A549 (cell line): ENCODE measurements around the gene GATA6. TPM values are rescaled to one million over a fixed set of nuclear protein-coding genes. Genes with fewer than 3 reads are reported as not detected.

Experiments used
- ATAC-seq, 2 experiments: fragments of 200-7000 bp in 1 of 2; fragments of >200 bp in 1 of 2; cut with Nextera tagmentation in 1 of 2; cut with Tn5 transposase in 1 of 2; 3 replicates each; pipeline versions ENCODE4 v1.8.0 to v1.9.1; 2018 to 2020; ENCODE audit warnings: mild to moderate bottlenecking in 1 of 2, moderate library complexity in 1 of 2
- CTCF ChIA-PET: fragments of 300-600 bp; sonication (Branson Sonifier 250); formaldehyde crosslinking; extraction: SDS; loops from one replicate; lab custom pipeline; 2021; ENCODE audit warnings: antibody characterized with exemption, inconsistent platforms; lab: Yijun Ruan, JAX
- POLR2A ChIA-PET: fragments of 350-600 bp; formaldehyde crosslinking; extraction: SDS; loops from one replicate; lab custom pipeline; 2021; ENCODE audit warnings: antibody characterized with exemption, inconsistent platforms; lab: Yijun Ruan, JAX
- DNase-seq, 2 experiments: peaks; one replicate each; pipeline versions ENCODE4 v3.0.0 to v3.0.0-alpha.2; 2011 to 2016; ENCODE audit warnings: low read depth in 1 of 2, low spot score in 1 of 2
- FAIRE-seq: peaks from 2 replicates; lab custom pipeline; 2011; peaks lifted over from hg19 to GRCh38; lab: Jason Lieb, UNC
- H3K27ac ChIP-seq, 2 experiments: fragments of >200 bp; sonication (Bioruptor Twin); formaldehyde crosslinking; 3 replicates each; pipeline ENCODE4 v1.5.1; 2016 to 2017
- H3K4me1 ChIP-seq: fragments of >200 bp; sonication (Bioruptor Twin); formaldehyde crosslinking; 3 replicates; pipeline ENCODE4 v1.6.1; 2016
- H3K4me2 ChIP-seq: fragments of >200 bp; sonication (Bioruptor Twin); formaldehyde crosslinking; 3 replicates; pipeline ENCODE4 v1.6.1; 2016
- H3K4me3 ChIP-seq: fragments of >200 bp; sonication (Bioruptor Twin); formaldehyde crosslinking; 3 replicates; pipeline ENCODE4 v1.5.1; 2016
- H3K9me3 ChIP-seq: fragments of >200 bp; sonication (Bioruptor Twin); formaldehyde crosslinking; 3 replicates; pipeline ENCODE4 v1.6.1; 2016
- BHLHE40 ChIP-seq: IDR thresholded peaks from 2 replicates; pipeline ENCODE4 v1.6.1; 2012; ENCODE audit warnings: low read depth, low read length, inconsistent platforms
- CEBPB ChIP-seq, 2 experiments: fragments of >200 bp in 1 of 2; sonication (Bioruptor Twin) in 1 of 2; formaldehyde crosslinking in 1 of 2; IDR thresholded peaks; 2 replicates each; pipeline ENCODE4 v1.6.1; 2012 to 2016
- FOSB ChIP-seq: fragments of 250-450 bp; sonication (Bioruptor Pico); IDR thresholded peaks from 2 replicates; pipeline ENCODE4 v1.5.0; 2020; ENCODE audit warnings: mild to moderate bottlenecking, moderate library complexity
- FOXS1 ChIP-seq: fragments of 250-450 bp; sonication (Bioruptor Pico); IDR thresholded peaks from 2 replicates; pipeline ENCODE4 v1.5.0; 2020; ENCODE audit warnings: mild to moderate bottlenecking, moderate library complexity
- HOXB13 ChIP-seq: fragments of 250-450 bp; sonication (Bioruptor Pico); IDR thresholded peaks from 2 replicates; pipeline ENCODE4 v1.5.0; 2020; ENCODE audit warnings: low read depth, mild to moderate bottlenecking, moderate library complexity
- JUN ChIP-seq, 2 experiments: fragments of >200 bp; sonication (Bioruptor Twin); formaldehyde crosslinking; IDR thresholded peaks; 2 replicates in 1 of 2; 3 replicates in 1 of 2; pipeline ENCODE4 v1.6.1; 2016 to 2017
- JUNB ChIP-seq: fragments of >200 bp; sonication (Bioruptor Twin); formaldehyde crosslinking; IDR thresholded peaks from 2 replicates; pipeline ENCODE4 v1.6.1; 2016
- MAFK ChIP-seq: fragments of 450-650 bp; IDR thresholded peaks from 2 replicates; pipeline ENCODE4 v1.6.1; 2014; ENCODE audit not compliant: partially characterized antibody
- NFE2L2 ChIP-seq: fragments of 150-350 bp; conservative IDR thresholded peaks from 2 replicates; pipeline ENCODE4 v1.6.1; 2014; ENCODE audit warnings: low read length
- NR3C1 ChIP-seq: fragments of >200 bp; sonication (Bioruptor Twin); formaldehyde crosslinking; IDR thresholded peaks from 3 replicates; pipeline ENCODE4 v1.6.1; 2017
- POLR2AphosphoS2 ChIP-seq: conservative IDR thresholded peaks from 2 replicates; pipeline ENCODE4 v1.6.1; 2012; ENCODE audit warnings: low read length, improper control_type of control experiment, inconsistent platforms
- RARB ChIP-seq: fragments of 250-450 bp; sonication (Bioruptor Pico); IDR thresholded peaks from 2 replicates; pipeline ENCODE4 v1.8.0; 2021; ENCODE audit warnings: mild to moderate bottlenecking, moderate library complexity
- RFX5 ChIP-seq: fragments of 450-650 bp; IDR thresholded peaks from 2 replicates; pipeline ENCODE4 v1.7.1; 2014; ENCODE audit warnings: antibody characterized with exemption, mild to moderate bottlenecking, moderate library complexity
- SMC3 ChIP-seq: fragments of >200 bp; sonication (Bioruptor Twin); formaldehyde crosslinking; IDR thresholded peaks from 3 replicates; pipeline ENCODE4 v1.6.1; 2018; ENCODE audit warnings: inconsistent platforms
- TP53 ChIP-seq: fragments of 250-450 bp; sonication (Bioruptor Pico); IDR thresholded peaks from 2 replicates; pipeline ENCODE4 v1.5.0; 2021; ENCODE audit warnings: mild to moderate bottlenecking, moderate library complexity
- ZFP36 ChIP-seq: fragments of 450-650 bp; IDR thresholded peaks from 2 replicates; pipeline ENCODE4 v1.6.1; 2014; ENCODE audit warnings: borderline replicate concordance; ENCODE audit not compliant: partially characterized antibody
- ZNF302 ChIP-seq: fragments of 250-450 bp; sonication (Bioruptor Pico); IDR thresholded peaks from 2 replicates; pipeline ENCODE4 v1.9.0; 2021; ENCODE audit warnings: inconsistent platforms, mild to moderate bottlenecking, moderate library complexity
- WGBS: methylation state at CpG from one replicate; pipeline ENCODE4 v1.1.6; 2017; ENCODE audit errors: missing lambda C conversion rate; 5-methylcytosine and 5-hydroxymethylcytosine counted together
- polyA plus RNA-seq, 4 experiments: library from polyadenylated mRNA; depleted of rRNA in 3 of 4; stranded (reverse); fragments of >200 nt; fragmentation: RNase III in 1 of 4; extraction: RNeasy Plus Mini Kit Qiagen cat#74134 plus additional on column Dnase treatment in 1 of 4; gene quantifications; 2 replicates in 3 of 4; 3 replicates in 1 of 4; pipeline ENCODE4 v1.2.3, GENCODE V29; 2011 to 2017
- TF ChIP-seq, protein P1 (sequence below): IDR thresholded peaks from 2 replicates; pipeline ENCODE4 v1.6.1; 2012
- TF ChIP-seq, protein P2 (sequence below): fragments of 450-650 bp; IDR thresholded peaks from 2 replicates; pipeline ENCODE4 v1.6.1; 2014; ENCODE audit warnings: antibody characterized with exemption
- TF ChIP-seq, protein P3 (sequence below): IDR thresholded peaks from 2 replicates; pipeline ENCODE4 v1.6.1; 2012; ENCODE audit warnings: low read depth, borderline replicate concordance
- TF ChIP-seq, protein P4 (sequence below): fragments of >200 bp; sonication (Bioruptor Twin); formaldehyde crosslinking; IDR thresholded peaks from 3 replicates; pipeline ENCODE4 v1.6.1; 2016

Gene GATA6
- polyA plus RNA-seq, 2 of the 4 experiments (the other 2 are of a cell fraction), result 1.2 to 1.3 TPM

DNA sequence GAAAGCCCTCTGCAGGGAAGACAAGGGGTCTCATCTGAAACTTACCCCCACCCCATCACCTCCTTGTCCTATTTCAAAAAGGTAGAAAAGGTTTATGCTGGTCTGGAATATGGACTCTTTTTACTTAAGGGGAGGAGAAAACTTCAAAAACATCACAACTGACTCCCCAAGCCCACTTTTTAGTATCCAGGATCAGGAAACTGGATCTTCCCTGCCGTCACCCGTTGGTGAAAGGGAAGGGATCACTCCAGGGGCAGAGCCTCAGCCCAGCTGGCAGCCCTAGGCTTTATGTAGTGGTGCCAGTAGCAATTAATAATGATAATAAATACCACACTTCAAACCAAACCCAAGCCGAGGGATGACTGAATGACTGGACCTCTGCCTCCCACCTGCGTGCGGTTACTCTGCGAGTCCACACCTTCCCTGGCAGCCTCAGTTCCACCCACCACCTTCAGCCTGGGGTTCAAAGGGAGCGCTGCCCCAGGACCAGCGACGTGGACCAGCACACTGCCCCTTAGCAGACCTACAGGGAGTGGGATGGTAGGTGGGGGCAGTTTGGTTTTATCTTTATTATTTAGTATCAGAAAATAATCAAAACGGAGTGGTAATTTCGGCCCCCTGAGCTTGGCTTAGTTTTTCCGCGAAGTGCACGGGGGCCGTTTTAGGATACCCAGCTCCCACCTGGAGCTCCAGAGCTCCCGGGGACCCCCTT lies 4.9 kb upstream of the GATA6 start (continued):
- TF ChIP-seq ZFP36 (no peak), NR3C1 (no peak), ZNF302 (CRISPR knock-in tag) (no peak), CEBPB (IDR thresholded peaks at IDR 0.05) (no peak), MAFK (no peak), BHLHE40 (no peak)
- TF ChIP-seq, protein P1, sequence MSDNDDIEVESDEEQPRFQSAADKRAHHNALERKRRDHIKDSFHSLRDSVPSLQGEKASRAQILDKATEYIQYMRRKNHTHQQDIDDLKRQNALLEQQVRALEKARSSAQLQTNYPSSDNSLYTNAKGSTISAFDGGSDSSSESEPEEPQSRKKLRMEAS, result no peak
- TF ChIP-seq, protein P2, sequence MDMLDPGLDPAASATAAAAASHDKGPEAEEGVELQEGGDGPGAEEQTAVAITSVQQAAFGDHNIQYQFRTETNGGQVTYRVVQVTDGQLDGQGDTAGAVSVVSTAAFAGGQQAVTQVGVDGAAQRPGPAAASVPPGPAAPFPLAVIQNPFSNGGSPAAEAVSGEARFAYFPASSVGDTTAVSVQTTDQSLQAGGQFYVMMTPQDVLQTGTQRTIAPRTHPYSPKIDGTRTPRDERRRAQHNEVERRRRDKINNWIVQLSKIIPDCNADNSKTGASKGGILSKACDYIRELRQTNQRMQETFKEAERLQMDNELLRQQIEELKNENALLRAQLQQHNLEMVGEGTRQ, result no peak

DNA sequence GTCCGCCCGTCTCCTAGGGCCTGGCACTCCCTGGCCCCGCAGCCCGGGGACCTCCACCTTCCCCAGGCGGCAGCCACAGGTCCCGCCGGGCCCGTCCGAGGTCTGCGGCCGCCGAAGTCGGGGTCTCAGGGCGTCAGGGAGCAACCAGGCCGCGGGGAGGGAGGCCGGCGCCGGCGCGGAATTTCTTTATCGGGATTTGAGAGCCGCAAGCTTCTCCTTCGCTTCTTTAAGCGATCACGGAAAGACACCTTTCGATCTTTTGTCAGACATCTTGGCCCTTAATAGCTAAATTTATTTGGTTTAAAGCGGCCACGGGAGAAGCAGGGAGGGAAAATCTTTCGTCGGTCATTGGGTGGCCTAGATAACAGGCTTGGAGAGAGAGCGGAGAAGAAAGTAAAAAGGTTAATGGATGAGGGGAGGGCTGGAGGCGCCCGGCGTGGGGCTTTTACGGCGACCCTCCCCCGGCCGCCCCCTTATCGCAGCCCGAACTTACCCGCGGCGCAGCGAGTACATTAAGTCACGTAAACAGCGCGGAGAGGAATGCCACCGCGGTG lies 4.3 kb upstream of the GATA6 start:
- Histone ChIP-seq H3K4me2 (no peak overlapping the region), H3K4me1 (peaks cover 20% of the 10 kb centered on the region; the same call in 2 of the 3 replicates)
- no peak for DNase-seq

DNA sequence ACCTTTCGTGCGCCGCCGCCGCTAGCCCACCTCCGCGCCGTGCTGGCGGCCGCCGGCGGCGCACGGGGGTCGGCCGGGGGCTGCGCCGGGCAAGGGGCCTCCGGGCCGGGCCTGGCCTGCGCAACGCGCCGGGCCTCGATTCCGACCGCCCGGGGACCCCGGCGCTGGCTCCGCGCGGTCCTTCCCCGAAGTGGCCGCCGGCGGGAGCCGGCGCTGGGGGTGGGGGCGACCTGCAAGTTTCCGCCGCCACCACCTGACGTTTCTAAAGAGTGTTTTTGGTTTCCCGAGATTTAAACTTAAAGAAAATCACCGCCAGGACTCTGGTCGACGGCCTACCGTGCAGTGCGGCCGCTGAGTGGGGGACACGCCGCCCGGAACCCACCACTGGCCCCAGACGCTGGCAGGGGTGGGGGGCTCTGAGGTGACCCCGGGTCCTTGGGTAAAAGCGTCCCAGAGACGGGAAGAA lies 3.8 kb upstream of the GATA6 start:
- FAIRE-seq, result no peak
- Histone ChIP-seq H3K4me1 (peaks cover 20% of the 10 kb centered on the region; the same call in 2 of the 3 replicates), H3K4me3 (no peak overlapping the region), H3K4me2 (no peak overlapping the region), H3K27ac (no peak overlapping the region), H3K9me3 (no peaks in the 10 kb centered on the region)
- POLR2A ChIA-PET, result no interaction called here
- no peak for ATAC-seq
- TF ChIP-seq POLR2AphosphoS2, result no peak
- no peak for TF ChIP-seq SMC3
- TF ChIP-seq, protein P3, sequence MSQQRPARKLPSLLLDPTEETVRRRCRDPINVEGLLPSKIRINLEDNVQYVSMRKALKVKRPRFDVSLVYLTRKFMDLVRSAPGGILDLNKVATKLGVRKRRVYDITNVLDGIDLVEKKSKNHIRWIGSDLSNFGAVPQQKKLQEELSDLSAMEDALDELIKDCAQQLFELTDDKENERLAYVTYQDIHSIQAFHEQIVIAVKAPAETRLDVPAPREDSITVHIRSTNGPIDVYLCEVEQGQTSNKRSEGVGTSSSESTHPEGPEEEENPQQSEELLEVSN, result no peak
- TF ChIP-seq RARB (CRISPR knock-in tag), result no peak
- TF ChIP-seq NFE2L2, result no peak
- TF ChIP-seq TP53 (CRISPR knock-in tag), result no peak
- DNase-seq, result no peak
- CTCF ChIA-PET, result no interaction called here
- 77% methylated on average over 8 of the region's 57 CpGs for WGBS

More for the DNA sequence above, 4.3 kb upstream of the GATA6 start:
- ChIA-PET POLR2A (no interaction called here), CTCF (no interaction called here)
- H3K9me3 ChIP-seq, result no peaks in the 10 kb centered on the region
- no peak overlapping the region for H3K4me3 ChIP-seq
- H3K27ac ChIP-seq, result no peak overlapping the region
- FAIRE-seq (no peak), ATAC-seq (no peak)
- TF ChIP-seq ZFP36 (no peak), FOXS1 (CRISPR knock-in tag) (no peak)
- WGBS, result 79% methylated on average over 28 of the region's 50 CpGs

DNA sequence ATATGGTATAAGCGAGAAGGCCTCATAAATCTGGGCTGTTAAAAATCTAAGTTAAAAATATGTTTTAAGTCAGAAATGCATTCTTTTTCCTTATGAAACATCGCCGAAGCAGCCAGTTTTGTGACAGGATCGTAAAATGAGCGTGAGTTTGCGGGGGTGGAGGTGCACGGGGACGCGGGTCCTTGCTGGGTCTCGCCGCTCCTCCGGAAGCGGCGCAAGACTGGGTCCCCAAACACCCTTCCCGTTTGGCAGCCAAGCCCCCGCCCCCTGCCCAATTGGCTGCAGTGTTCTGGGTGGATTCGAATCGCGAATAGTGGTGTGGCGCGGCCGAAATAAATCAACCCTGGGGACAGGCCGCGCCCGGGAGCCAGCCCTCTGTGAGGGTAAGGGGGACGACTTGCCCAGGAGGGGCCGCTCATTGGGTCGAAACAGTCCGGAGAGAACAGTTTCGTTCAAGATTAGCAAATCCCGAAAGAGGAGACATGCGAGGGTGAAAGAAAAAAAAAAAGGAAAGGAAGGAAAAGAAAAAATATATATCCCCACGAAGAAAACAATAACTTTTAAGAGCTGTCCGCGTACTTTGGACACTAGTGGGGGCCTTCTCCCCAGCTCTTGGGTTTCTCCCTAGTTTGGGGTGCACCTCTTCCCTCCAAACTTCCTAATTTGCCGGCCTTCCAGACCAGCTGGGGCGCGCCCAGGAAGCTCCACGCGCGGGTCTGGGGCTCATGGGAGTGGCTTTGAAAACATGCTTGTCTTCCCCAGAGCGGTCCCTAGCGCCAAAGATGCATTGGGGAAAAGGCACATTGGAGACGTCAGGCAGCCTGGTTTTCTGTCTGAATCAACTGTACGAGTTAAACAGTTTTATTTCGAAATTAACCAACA lies 3.1 kb upstream of the GATA6 start:
- CTCF ChIA-PET, result no interaction called here
- FAIRE-seq, result no peak
- POLR2A ChIA-PET, result no interaction called here
- TF ChIP-seq RFX5, result no peak
- TF ChIP-seq MAFK, result no peak
- no peak for TF ChIP-seq FOXS1 (CRISPR knock-in tag)
- no peak for TF ChIP-seq HOXB13 (CRISPR knock-in tag)
- no peak for TF ChIP-seq JUN (IDR thresholded peaks at IDR 0.05)
- TF ChIP-seq JUNB, result no peak
- TF ChIP-seq, protein P4, sequence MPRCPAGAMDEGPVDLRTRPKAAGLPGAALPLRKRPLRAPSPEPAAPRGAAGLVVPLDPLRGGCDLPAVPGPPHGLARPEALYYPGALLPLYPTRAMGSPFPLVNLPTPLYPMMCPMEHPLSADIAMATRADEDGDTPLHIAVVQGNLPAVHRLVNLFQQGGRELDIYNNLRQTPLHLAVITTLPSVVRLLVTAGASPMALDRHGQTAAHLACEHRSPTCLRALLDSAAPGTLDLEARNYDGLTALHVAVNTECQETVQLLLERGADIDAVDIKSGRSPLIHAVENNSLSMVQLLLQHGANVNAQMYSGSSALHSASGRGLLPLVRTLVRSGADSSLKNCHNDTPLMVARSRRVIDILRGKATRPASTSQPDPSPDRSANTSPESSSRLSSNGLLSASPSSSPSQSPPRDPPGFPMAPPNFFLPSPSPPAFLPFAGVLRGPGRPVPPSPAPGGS, result no peak
- TF ChIP-seq, protein P2, result no peak
- TF ChIP-seq BHLHE40, result no peak
- no peak for TF ChIP-seq FOSB (CRISPR knock-in tag)
- TF ChIP-seq, protein P3, result no peak
- no peak for TF ChIP-seq SMC3
- TF ChIP-seq NFE2L2, result no peak
- DNase-seq, result peak; percentile 6 to 11
- Histone ChIP-seq H3K4me1 (peaks cover 20% of the 10 kb centered on the region; the same call in 2 of the 3 replicates), H3K4me3 (no peak overlapping the region; the same call in 2 of the 3 replicates), H3K9me3 (no peaks in the 10 kb centered on the region), H3K4me2 (peak overlapping the region; percentile 91; the same call in 2 of the 3 replicates), H3K27ac (no peak overlapping the region)
- 68% methylated on average over 41 of the region's 46 CpGs for WGBS
- no peak for ATAC-seq
